Left ventricle myocardium inferior (tissue), 1 donor: ENCODE results near the gene WFIKKN1. TPM values are rescaled to one million over a fixed set of nuclear protein-coding genes. Genes with fewer than 3 reads are reported as not detected.
A peak's percentile ranks its signal among the peaks of the same experiment; 100 is the strongest.

Experiments
- DNase-seq: peaks from one replicate; pipeline ENCODE4 v3.0.0-alpha.2; 2020
- H3K27ac ChIP-seq: fragments of 200-600 bp; replicated peaks from 2 replicates; pipeline ENCODE4 v1.8.0; 2021
- H3K27me3 ChIP-seq: fragments of 200-600 bp; 2 replicates; pipeline ENCODE4 v1.8.0; 2021; ENCODE audit warnings: low read depth
- H3K36me3 ChIP-seq: fragments of 200-600 bp; 2 replicates; pipeline ENCODE4 v1.8.0; 2021
- H3K4me1 ChIP-seq: fragments of 200-600 bp; 2 replicates; pipeline ENCODE4 v1.8.0; 2021
- H3K4me3 ChIP-seq: fragments of 200-600 bp; 2 replicates; pipeline ENCODE4 v1.8.0; 2021; ENCODE audit warnings: mild to moderate bottlenecking, moderate library complexity
- H3K9me3 ChIP-seq: fragments of 200-600 bp; replicated peaks from 2 replicates; pipeline ENCODE4 v1.8.0; 2021
- intact Hi-C: fragments of 100-400 bp; cut with micrococcal nuclease; formaldehyde crosslinking; loops from one replicate; pipeline ENCODE4 v1.11.0; 2022
- total RNA-seq: library from RNA; stranded (reverse); fragmentation: NEBNext Ultra II Directional; extraction: Animal tissue kit (Norgen Biotek cat#: 25700); gene quantifications from one replicate; pipeline ENCODE4 v1.2.1, GENCODE V29; 2021
- TF ChIP-seq, protein P1 (sequence below): fragments of 200-600 bp; IDR thresholded peaks from 2 replicates; pipeline ENCODE4 v1.8.0; 2021; ENCODE audit warnings: antibody characterized with exemption, mild to moderate bottlenecking, borderline replicate concordance
- donor health status: DM: no; HTN: yes; CAD: no; lungs with severe emphysema.

Gene WFIKKN1
- total RNA-seq, 1 donor from 2014 or later = 0.14 TPM

DNA sequence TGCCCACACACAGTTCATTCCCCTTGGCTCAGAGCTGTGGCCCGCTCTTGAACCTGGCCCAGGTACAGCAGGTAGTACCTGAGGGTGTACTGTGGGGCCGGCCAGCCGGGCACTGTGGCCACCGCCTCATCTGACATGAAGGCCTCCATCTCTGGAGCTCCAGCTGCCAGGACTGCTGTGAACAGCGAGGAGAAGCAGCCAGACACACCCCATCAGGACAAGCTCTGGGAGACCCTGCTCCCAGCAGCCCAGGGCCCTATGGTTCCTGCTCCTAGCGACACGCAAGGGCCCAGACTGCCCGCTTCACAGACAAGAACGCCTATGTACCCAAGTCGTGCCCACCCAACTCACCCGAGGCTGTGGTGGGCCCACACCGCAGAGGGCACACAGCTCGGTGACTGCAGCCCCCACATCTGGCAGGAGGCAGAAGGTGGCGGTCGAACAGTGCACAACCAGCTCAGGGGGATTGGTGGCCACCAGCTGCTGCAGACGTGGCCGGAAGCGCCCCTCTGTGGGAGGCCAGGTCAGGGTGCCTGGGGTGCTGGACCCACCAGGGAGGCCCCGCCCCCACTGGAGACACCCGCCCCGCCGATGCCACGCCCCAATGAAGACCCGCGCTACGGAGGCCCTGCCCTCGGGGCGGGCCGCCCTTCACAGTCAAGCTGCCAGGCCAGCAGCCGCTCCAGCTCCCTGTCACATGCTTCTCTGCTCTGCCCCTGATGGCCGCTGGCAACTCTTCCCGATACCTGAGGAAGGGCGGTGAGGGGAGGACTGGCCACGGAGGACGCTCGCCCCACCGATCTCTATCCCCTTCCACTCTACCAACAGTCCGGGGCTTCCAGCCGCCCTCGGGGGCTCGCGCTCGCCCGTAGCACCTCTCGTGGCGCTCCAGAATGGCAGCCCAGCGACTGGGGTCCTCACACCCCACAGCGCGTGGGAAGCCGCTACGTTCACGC lies 48.4 kb downstream of the WFIKKN1 start:
- TF ChIP-seq, protein P1, sequence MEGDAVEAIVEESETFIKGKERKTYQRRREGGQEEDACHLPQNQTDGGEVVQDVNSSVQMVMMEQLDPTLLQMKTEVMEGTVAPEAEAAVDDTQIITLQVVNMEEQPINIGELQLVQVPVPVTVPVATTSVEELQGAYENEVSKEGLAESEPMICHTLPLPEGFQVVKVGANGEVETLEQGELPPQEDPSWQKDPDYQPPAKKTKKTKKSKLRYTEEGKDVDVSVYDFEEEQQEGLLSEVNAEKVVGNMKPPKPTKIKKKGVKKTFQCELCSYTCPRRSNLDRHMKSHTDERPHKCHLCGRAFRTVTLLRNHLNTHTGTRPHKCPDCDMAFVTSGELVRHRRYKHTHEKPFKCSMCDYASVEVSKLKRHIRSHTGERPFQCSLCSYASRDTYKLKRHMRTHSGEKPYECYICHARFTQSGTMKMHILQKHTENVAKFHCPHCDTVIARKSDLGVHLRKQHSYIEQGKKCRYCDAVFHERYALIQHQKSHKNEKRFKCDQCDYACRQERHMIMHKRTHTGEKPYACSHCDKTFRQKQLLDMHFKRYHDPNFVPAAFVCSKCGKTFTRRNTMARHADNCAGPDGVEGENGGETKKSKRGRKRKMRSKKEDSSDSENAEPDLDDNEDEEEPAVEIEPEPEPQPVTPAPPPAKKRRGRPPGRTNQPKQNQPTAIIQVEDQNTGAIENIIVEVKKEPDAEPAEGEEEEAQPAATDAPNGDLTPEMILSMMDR = no peak
- Histone ChIP-seq H3K9me3 (no peaks in the 10 kb centered on the region), H3K27ac (peak overlapping the region; percentile 100), H3K36me3 (peaks cover 23% of the 10 kb centered on the region), H3K4me1 (peaks cover 74% of the 10 kb centered on the region), H3K27me3 (peaks cover 19% of the 10 kb centered on the region), H3K4me3 (peak overlapping the region; percentile 88)
- peak; percentile 76 for DNase-seq
- intact Hi-C loops = no loop called here

DNA sequence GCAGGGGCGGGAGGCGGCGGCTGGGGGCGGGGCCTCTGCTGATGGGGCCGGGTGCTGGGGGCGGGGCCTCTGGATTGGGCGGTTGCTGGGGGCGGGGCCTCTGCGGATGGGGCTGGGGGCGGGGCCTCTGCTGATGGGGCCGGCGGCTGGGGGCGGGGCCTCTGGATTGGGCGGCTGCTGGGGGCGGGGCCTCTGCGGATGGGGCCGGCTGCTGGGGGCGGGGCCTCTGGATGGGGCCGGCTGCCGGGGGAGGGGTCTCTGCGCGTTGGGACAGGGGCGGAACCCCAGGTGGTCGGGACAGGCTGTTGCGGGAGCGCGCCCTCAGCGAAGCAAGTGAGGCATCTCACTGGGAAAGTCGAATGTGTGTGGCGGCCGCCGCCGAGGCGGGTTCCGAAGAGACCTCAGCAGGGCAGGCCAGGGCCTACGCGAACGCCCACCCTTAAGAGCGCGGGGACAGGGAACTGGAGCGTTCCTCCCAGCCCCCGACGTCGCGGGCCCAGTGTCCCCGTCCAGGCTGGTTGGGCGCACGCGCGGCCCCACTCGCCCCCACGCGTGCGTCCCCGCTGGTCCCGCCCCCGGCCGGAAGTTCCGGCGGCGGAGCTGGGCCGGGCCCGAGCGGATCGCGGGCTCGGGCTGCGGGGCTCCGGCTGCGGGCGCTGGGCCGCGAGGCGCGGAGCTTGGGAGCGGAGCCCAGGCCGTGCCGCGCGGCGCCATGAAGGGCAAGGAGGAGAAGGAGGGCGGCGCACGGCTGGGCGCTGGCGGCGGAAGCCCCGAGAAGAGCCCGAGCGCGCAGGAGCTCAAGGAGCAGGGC lies 49.2 kb downstream of the WFIKKN1 start, which contains the start of gene STUB1:
STUB1 (plus strand) TSS at position 597 of the 811 bp plus-strand sequence; CDS start at position 713, 116 bp downstream.
- Histone ChIP-seq H3K27ac (peak within 1 kb of the TSS; percentile 100), H3K36me3 (peaks cover 21% of the 10 kb centered on the region), H3K27me3 (peaks cover 19% of the 10 kb centered on the region), H3K4me3 (peak within 1 kb of the TSS; percentile 88), H3K4me1 (peaks cover 72% of the 10 kb centered on the region), H3K9me3 (no peaks in the 10 kb centered on the region)
- peak; percentile 88 for DNase-seq
- TF ChIP-seq, protein P1 = no peak
- intact Hi-C loops = no loop called here

DNA sequence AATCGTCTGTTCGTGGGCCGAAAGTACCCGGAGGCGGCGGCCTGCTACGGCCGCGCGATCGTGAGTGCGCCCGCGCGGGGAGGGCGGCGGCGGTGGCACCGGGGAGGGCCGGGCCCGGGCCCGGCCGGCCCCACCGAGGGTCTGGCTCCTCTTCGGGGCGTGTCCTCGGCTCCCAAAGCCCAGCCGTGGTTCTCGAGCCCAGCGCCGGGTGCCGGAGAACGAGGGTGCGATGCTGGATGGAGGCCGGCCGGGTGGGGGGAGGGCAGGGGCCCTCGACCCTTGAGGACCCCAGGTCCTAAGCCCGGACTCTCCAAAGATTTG lies 49.8 kb downstream of the WFIKKN1 start:
- H3K36me3 ChIP-seq = peaks cover 21% of the 10 kb centered on the region
- H3K4me3 ChIP-seq = peak overlapping the region; percentile 88
- DNase-seq = no peak
- H3K9me3 ChIP-seq = no peaks in the 10 kb centered on the region
- intact Hi-C loops = no loop called here
- peaks cover 19% of the 10 kb centered on the region for H3K27me3 ChIP-seq
- H3K27ac ChIP-seq = peak overlapping the region; percentile 100
- TF ChIP-seq, protein P1 = no peak
- H3K4me1 ChIP-seq = peaks cover 73% of the 10 kb centered on the region

DNA sequence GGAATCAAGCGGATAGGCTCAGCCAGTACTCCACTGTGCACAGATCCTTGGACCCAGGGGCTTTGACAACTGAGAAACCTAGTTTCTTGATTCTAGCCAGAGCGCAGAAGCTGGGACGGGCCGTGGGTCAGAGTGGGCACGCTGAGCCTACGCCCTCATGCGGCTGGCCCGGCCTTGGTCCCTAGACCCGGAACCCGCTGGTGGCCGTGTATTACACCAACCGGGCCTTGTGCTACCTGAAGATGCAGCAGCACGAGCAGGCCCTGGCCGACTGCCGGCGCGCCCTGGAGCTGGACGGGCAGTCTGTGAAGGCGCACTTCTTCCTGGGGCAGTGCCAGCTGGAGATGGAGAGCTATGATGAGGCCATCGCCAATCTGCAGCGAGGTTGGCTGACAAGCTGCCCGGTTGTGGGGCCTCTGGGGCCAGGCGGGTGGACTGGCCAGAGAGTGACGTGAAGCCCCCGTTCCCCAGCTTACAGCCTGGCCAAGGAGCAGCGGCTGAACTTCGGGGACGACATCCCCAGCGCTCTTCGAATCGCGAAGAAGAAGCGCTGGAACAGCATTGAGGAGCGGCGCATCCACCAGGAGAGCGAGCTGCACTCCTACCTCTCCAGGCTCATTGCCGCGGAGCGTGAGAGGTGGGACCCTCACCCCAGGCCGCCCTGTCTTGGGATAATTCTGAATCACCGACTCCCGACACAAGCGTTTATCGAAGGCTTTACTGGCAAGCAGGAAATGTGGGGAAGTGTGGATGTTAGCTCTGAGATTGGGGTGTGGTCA lies 50.4 kb downstream of the WFIKKN1 start:
- no peaks in the 10 kb centered on the region for H3K9me3 ChIP-seq
- peaks cover 73% of the 10 kb centered on the region for H3K4me1 ChIP-seq
- no peak for DNase-seq
- TF ChIP-seq, protein P1 = no peak
- peak overlapping the region; percentile 100 for H3K27ac ChIP-seq
- H3K27me3 ChIP-seq = peaks cover 19% of the 10 kb centered on the region
- intact Hi-C loops = no loop called here
- H3K36me3 ChIP-seq = peaks cover 21% of the 10 kb centered on the region
- H3K4me3 ChIP-seq = peak overlapping the region; percentile 88
